Uterine smooth muscle cell (primary cell): Measurements from ENCODE around the gene SLC9A5. TPM values are rescaled to one million over a fixed set of nuclear protein-coding genes. Genes with fewer than 3 reads are reported as not detected.

Experiments
- total RNA-seq: library from RNA; depleted of rRNA; stranded (reverse); fragments of >200 nt; gene quantifications from 2 replicates; pipeline ENCODE4 v1.2.3, GENCODE V29; 2014

The SLC9A5 gene, protein sequence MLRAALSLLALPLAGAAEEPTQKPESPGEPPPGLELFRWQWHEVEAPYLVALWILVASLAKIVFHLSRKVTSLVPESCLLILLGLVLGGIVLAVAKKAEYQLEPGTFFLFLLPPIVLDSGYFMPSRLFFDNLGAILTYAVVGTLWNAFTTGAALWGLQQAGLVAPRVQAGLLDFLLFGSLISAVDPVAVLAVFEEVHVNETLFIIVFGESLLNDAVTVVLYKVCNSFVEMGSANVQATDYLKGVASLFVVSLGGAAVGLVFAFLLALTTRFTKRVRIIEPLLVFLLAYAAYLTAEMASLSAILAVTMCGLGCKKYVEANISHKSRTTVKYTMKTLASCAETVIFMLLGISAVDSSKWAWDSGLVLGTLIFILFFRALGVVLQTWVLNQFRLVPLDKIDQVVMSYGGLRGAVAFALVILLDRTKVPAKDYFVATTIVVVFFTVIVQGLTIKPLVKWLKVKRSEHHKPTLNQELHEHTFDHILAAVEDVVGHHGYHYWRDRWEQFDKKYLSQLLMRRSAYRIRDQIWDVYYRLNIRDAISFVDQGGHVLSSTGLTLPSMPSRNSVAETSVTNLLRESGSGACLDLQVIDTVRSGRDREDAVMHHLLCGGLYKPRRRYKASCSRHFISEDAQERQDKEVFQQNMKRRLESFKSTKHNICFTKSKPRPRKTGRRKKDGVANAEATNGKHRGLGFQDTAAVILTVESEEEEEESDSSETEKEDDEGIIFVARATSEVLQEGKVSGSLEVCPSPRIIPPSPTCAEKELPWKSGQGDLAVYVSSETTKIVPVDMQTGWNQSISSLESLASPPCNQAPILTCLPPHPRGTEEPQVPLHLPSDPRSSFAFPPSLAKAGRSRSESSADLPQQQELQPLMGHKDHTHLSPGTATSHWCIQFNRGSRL
- 1.4 and 2.9 TPM in 2 replicates for total RNA-seq

DNA sequence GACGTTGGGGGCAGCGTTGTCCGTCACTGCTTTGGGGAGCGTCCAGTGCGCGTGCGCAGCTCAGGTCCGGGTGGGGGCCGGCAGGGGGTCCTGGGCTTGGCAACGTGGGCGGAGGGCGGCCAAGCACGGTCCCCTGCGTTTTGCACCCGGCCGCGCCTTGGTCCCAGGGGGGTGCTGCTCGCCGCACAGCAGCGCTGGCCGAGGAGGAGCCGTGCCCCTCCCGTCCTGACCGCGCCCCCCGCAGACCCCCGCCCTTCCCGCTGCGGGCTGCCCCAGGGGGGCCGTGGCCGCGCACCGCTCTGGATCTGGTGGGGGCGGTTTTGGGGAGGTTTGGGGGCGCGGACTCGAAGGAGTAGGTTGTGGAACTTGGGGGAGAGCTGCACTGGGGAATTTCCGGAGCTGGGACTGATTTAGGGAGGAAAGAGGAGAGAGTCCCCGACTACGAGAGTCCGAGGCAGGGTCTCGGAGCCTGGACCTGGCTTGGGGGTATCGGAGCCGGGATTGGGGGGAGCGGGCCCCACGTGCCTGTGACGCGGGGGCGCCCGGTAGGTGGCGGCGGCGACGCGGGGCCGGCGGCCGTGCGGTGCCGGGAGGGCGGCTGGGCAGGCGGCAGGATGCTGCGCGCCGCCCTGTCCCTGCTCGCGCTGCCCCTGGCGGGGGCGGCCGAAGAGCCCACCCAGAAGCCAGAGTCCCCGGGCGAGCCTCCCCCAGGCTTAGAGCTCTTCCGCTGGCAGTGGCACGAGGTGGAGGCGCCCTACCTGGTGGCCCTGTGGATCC lies at the start of gene SLC9A5:
TSS of gene SLC9A5 (plus strand) at position 579 of the 777 bp plus-strand sequence. CDS start at position 615, 36 bp downstream.

DNA sequence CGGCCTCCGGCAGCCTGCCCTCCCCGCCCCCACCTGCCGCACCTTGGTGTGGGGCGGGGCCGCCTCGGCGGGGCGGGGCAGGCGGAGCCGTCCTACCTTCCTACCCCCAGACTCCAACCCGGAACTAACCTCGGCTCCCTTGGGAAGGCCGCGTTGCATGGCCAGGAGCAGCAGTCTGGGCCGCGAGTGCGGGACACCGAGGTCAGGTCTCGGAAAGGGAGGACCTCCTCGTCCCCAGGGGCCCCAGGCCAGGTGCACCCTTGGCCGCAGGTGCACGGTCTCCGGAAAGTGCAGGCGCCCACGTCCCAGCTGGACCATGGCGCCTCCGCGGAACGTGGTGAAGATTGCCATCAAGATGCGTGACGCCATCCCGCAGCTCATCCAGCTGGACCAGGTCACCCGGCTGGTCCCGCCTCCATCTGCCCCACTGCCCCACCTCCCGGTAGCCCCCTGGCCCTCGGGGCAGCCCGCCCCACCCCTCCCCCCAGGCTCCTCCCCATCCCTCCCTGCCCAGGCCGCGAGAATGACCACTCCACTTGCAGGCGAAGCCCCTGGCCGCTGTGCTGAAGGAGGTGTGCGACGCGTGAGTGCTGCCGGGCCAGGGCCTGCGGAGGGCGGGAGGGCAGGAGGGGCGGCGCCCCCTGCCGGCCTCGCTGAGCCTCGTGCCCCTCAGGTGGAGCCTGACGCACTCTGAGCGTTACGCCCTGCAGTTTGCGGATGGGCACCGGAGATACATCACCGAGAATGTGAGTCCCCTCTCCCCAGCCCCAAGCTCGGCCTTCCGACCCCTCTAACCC lies 49.6 kb upstream of the SLC9A5 start, which contains the start of gene ELMO3:
TSS of gene ELMO3 (plus strand) at position 121 of the 797 bp plus-strand sequence. CDS start at position 317, 196 bp downstream.

GRCh38 chr16:67226804-67227566 lies 21.8 kb upstream of the SLC9A5 start, which contains the start of gene TMEM208:
TMEM208 (plus strand) TSS chr16:67227130; CDS start chr16:67227219, 89 bp downstream.

GRCh38 chr16:67247192-67248072 lies 1.3 kb upstream of the SLC9A5 start, which contains the start of gene FHOD1:
FHOD1 (minus strand) TSS chr16:67247481; CDS start chr16:67247410, 71 bp downstream.

GRCh38 chr16:67279296-67280089 lies 30.7 kb downstream of the SLC9A5 start, which contains the start of gene PLEKHG4:
PLEKHG4 (plus strand) TSS chr16:67279532; CDS start chr16:67280045, 513 bp downstream.

Other genes starting within 250 kb of the SLC9A5 start
- gene CBFB, start 219.8 kb upstream of the SLC9A5 start, total RNA-seq, result 121 and 197 TPM in 2 replicates
- 11.7 and 15.1 TPM in 2 replicates for gene PHAF1, start 139.0 kb upstream of the SLC9A5 start, total RNA-seq
- gene B3GNT9, start 98.0 kb upstream of the SLC9A5 start, total RNA-seq, result 25.0 and 38.1 TPM in 2 replicates
- gene TRADD, start 89.1 kb upstream of the SLC9A5 start, total RNA-seq, result 15.3 and 25.1 TPM in 2 replicates
- gene FBXL8, start 89.0 kb upstream of the SLC9A5 start, total RNA-seq, result 10.5 and 15.0 TPM in 2 replicates
- gene HSF4, start 84.2 kb upstream of the SLC9A5 start, total RNA-seq, result 5.2 and 14.0 TPM in 2 replicates
- gene NOL3, start 78.4 kb upstream of the SLC9A5 start, total RNA-seq, result 10.4 and 14.6 TPM in 2 replicates
- 14.9 and 19.3 TPM in 2 replicates for gene MATCAP1, start 65.0 kb upstream of the SLC9A5 start, total RNA-seq
- 0.11 and 0.12 TPM in 2 replicates for gene EXOC3L1, start 58.8 kb upstream of the SLC9A5 start, total RNA-seq
- gene E2F4, start 56.8 kb upstream of the SLC9A5 start, total RNA-seq, result 61.1 and 79.1 TPM in 2 replicates
- 0.55 and 0.62 TPM in 2 replicates for gene ELMO3, start 49.8 kb upstream of the SLC9A5 start, total RNA-seq
- 37.6 and 43.3 TPM in 2 replicates for gene TMEM208, start 21.8 kb upstream of the SLC9A5 start, total RNA-seq
- gene FHOD1, start 1.5 kb upstream of the SLC9A5 start, total RNA-seq, result 14.1 and 18.8 TPM in 2 replicates
- 21.5 and 25.0 TPM in 2 replicates for gene PLEKHG4, start 30.6 kb downstream of the SLC9A5 start, total RNA-seq
- under 0.01 and 0.12 TPM in 2 replicates for gene KCTD19, start 77.8 kb downstream of the SLC9A5 start, total RNA-seq
- 0.22 and 1.00 TPM in 2 replicates for gene LRRC36, start 77.8 kb downstream of the SLC9A5 start, total RNA-seq
- 0.62 and 0.77 TPM in 2 replicates for gene TPPP3, start 144.5 kb downstream of the SLC9A5 start, total RNA-seq
- 6.2 and 7.4 TPM in 2 replicates for gene ZDHHC1, start 167.5 kb downstream of the SLC9A5 start, total RNA-seq
- 0.37 TPM in 1 of 2 replicates, not detected in the other for gene HSD11B2, start 182.1 kb downstream of the SLC9A5 start, total RNA-seq
- 107 and 119 TPM in 2 replicates for gene ATP6V0D1, start 232.2 kb downstream of the SLC9A5 start, total RNA-seq
- gene AGRP, start 234.6 kb downstream of the SLC9A5 start, total RNA-seq, result not detected in 2 replicates